Measurements from ENCODE around the gene RDH11.
A peak's percentile ranks its signal among the peaks of the same experiment; 100 is the strongest.
"Not testable (repeated sequence)": the region's sequence is repeated elsewhere in the genome, so short reads cannot be mapped to it uniquely, and the experiment has no call there.

The RDH11 gene

GRCh38 chr14:67695394-67695949 lies at the start of gene RDH11:
RDH11 (minus strand) TSS chr14:67695764; CDS start chr14:67695703, 61 bp downstream.
- DNase-seq: peak; percentile 80 to 81

- DNase-seq: no peak
Observed at GRCh38 chr14:67744046-67744445, 48.5 kb upstream of the RDH11 start.

GRCh38 chr14:67738740-67739504 lies 43.4 kb upstream of the RDH11 start:
- DNase-seq: no peak

DNA sequence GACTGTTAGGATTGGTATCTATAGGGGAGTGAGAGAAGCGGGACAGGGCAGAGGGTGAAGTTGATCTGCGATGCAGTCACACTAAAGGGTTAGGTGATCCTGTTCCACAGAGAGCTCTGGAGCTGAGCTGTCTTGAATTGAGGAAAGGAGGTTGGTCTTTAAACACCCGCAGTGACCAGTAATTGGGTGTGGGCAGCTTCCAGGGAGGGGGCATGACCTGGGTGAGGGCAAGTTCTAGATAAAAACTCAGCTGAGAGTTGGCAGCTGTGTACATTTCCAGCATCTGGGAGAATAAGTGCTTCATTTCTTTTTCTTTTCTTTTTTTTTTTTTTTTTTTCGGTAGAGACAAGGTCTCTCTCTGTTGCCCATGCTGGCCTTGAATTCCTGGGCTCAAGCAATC lies 41.2 kb upstream of the RDH11 start:
- DNase-seq: no peak

- no peak for DNase-seq
Observed at GRCh38 chr14:67735336-67736147, 40.0 kb upstream of the RDH11 start.

DNA sequence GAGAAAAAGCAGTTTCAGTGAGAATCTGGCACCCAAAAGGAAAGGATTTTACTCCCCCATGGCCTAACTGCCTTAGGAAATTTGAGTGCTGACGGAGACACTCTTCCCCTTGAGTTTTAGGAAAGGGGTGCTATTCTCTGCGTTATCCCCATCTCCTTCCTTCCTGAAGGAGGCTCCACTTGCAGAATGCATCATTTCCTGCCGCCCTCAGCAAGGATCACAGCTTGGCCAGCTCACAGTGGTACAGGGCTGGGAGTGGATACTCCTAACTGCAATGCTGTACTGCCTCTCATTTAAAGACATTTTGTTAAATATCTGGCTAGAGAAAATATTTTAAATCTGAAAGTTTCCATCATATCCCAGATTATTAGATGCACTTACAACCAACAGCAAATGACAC lies 39.1 kb upstream of the RDH11 start:
- no peak for DNase-seq

GRCh38 chr14:67733616-67734015 lies 38.1 kb upstream of the RDH11 start:
- DNase-seq: no peak

DNA sequence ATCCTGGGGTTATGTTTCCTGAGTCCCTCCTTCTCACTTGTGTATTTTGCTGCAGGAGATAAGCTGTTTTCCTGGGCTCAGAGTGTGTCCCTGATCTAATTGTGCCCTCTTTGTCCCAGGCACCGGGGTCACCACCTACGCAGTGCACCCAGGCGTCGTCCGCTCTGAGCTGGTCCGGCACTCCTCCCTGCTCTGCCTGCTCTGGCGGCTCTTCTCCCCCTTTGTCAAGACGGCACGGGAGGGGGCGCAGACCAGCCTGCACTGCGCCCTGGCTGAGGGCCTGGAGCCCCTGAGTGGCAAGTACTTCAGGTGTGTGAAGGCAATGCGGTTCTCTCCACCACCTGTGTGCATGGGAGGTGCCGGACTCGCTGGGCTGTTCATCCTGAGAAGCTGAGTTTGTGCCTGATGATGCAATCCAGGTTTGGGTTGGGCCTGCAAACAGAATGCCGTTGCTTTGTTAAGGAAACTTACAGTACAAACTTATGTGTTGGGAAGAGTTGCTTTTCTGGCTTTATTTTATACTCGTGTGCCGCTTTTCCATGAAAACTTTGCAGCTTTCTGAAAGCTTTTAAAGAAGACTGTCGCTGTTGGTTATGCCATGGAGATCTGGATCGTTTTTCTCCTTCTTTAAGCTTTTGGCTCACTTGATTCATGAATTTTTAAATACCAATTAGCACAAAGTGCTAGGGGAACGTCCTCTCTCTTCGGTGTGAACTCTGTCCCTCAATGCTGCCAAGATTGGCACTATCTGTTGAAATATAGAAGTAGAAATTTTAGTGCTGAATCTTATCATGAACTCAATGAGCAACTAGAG lies 33.7 kb upstream of the RDH11 start:
- no peak for DNase-seq

- no peak for DNase-seq
Observed at GRCh38 chr14:67728258-67728657, 32.7 kb upstream of the RDH11 start.

GRCh38 chr14:67727361-67727760 lies 31.8 kb upstream of the RDH11 start:
- DNase-seq: no peak

GRCh38 chr14:67725171-67725570 lies 29.6 kb upstream of the RDH11 start:
- DNase-seq: no peak

- no peak for DNase-seq
Observed at GRCh38 chr14:67722293-67722692, 26.7 kb upstream of the RDH11 start.

DNA sequence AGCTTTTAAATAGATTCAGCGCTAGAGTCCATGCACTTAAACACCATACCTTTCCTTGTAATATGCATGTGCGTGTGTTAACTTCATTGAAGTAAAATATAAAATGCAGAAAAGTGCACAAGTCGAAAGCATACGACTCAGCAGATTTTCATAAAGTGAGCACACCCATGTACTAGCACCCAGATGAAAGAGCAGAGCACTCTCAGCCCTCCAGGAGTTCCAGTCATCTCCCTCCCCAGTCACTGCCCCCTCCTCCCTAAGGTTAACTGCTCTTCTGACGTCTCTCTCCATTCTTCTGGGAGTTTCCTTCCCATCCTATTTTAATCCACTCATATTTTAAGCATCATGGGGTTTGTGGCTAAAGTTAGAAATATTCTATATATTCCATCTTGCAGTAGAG lies 26.3 kb upstream of the RDH11 start:
- DNase-seq: no peak

DNA sequence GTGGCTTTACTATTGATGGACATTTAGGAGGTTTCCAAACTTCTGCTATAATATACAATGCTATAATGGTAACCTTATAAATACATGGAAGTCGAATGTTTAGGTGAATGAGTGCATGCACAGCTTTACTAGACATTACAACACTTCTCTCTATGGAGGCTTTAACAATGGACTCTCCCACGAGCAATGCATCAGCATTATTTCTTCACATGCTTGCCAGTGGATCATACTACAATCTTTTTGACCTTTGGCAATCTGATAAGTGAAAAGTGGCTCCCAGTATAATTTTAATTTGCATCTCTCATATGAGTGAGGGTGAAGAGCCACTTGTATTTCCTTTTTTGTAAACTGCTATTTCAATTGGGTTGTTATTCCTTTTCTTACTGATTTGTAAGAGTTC lies 24.3 kb upstream of the RDH11 start:
- DNase-seq: no peak

DNA sequence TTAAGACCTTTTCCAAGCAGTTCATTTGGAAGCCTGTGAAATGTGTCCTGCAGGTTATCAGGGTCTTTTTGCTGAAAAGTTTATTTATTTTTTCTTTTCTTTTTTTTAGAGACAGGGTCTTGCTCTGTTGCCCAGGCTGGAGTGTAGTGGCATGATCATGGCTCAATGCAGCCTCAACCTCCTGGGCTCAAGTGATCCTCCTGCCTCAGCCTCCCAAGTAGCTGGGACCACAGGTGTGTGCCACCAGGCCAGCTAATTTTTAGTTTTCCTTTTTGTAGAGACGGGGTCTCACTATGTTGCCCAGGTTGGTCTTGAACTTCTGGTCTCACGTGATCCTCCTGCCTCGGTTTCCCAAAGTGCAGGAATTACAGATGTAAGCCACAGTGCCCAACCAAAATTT lies 23.8 kb upstream of the RDH11 start:
- not testable (repeated sequence) for DNase-seq

GRCh38 chr14:67718265-67718664 lies 22.7 kb upstream of the RDH11 start:
- no peak for DNase-seq

DNA sequence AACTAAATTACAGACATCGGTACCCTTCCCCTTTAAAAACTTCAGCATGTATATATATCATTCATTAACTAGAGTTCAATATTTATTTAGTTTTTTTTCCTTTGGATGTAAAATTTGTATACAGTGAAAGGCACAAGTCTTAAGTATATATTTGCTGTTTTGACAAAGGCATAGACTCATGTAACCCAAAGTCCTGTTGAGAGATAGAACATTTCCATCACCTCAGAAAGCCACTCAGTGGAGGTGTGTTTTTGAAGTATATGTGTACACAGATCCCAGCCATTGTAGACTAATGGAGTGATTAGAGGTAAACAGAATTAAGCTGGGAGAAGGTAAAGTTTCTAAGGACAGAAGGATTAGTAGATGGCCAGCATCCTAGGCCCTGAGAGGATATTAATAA lies 21.5 kb upstream of the RDH11 start:
- no peak for DNase-seq

DNA sequence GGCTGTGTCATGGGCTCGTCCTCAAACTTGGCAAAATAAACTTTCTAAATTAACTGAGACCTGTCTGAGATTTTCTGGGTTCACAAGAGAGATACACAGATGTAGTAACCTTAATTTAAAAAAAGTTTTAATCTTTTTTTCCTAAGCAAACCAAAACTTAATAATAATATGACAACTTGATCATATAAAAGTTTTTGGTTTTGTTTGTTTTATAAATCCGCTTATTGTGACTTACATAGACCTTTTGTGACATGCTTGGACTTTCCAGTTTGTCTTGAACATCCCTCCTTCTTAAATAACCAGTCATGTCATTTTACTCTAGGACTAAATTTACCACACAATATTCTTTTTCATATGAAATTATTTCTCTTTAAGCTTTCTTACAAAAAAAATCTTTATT lies 14.6 kb upstream of the RDH11 start:
- DNase-seq: no peak

DNA sequence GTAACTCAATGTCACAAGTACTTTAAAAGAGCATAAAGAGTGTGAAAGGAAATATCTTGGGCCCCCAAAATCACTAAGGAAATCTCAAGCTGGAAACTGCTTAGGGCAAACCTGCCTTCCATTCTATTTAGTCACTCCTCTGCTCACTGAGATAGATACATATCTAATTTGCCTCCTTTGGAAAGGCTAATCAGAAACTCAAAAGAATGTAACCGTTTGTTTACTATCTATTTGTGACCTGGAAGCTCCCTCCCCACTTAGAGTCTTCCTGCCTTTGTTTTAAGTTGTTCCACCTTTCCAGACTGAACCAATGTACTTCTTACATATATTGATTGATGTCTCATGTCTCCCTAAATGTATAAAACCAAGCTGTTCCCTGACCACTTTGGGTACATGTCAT lies 14.2 kb upstream of the RDH11 start:
- DNase-seq: not testable (repeated sequence)

GRCh38 chr14:67709346-67709745 lies 13.8 kb upstream of the RDH11 start:
- not testable (repeated sequence) for DNase-seq

DNA sequence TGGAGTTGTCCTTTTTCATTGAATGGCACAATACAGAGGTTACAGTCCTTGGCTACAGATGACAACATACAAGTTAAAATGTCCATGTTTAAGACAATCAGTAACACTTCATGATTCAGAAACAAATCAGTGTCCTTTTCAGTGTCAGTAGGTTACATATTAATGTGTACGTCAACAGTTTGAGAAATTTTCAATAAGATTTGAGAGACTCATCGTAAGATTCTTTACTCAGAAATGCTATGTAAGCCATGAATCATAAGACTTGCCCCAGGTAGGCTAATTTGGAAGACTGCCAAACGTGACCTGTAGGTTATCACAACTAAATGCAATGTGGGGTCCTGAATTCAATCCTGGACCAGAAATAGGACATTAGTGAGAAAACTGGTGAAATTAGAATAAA lies 9.6 kb upstream of the RDH11 start:
- no peak for DNase-seq

DNA sequence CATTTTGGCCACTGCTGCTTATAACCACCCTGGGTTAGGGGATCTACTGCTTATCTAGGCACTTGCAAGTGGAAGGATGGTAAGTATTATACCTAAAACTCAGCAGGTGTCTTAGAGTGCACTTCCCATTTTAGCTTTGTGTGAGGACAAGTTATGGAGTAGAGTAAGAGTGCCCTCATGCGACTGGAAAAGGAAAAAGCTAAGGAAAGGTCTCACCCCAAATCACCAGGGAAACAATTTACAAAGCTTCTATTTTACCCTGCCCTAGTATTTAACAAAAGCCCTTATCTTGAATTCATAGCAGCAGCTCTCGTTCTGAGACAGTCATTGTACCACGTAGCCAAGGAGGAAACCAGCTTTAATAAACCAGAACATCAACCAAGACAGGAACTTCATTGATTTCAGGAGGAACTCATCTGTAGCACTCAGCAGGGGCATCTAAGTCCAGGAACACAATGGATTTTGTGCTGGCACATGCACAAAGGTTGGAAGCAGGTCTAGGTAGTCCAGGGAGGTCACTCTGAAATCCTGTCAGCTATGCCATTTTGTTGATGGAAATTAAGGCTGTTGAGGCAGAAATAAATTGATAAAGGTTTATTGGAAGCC lies 9.0 kb upstream of the RDH11 start:
- peak; percentile 14 to 51 for DNase-seq

DNA sequence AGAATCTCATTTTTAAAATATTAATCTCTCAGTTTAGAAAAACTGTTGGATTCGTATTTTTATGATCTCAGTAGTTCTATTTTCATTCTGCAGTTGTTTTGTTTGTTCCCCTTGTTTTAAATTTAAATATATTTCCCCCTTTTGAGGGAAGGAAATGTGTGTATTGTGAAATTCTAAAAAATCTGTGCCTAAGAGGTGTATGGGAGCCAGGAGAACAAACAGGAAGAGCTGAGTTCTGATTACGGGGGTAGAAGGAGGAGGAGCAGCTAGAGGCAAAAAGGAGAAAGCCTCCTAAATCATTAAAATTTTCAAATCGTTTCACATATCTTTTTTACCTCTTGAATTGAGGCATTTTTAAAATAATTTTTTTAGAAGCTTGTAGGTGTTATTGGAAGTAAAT lies 8.4 kb upstream of the RDH11 start:
- no peak for DNase-seq

Measured in NCI-H1930 (cell line).